Activated CD8-positive, alpha-beta T cell treated with anti-CD3 and anti-CD28 coated beads for 36 hours (primary cell): ENCODE measurements around the gene TAF11L7. TPM values are rescaled to one million over a fixed set of nuclear protein-coding genes. Genes with fewer than 3 reads are reported as not detected.
"Not testable (repeated sequence)": the region's sequence is repeated elsewhere in the genome, so short reads cannot be mapped to it uniquely, and the experiment has no call there.

Experiments
- ATAC-seq: fragments of 200-7000 bp; cut with Tn5 transposase; one replicate; pipeline ENCODE4 v1.10.0; 2021; ENCODE audit warnings: mild to moderate bottlenecking, moderate library complexity
- CTCF ChIA-PET: fragments of 350-600 bp; sonication (Branson Sonifier 250); formaldehyde crosslinking; loops from one replicate; lab custom pipeline; 2021; ENCODE audit warnings: antibody characterized with exemption; lab: Charles Lee
- POLR2A ChIA-PET: fragments of 350-600 bp; sonication (Branson Sonifier 250); formaldehyde crosslinking; loops from one replicate; lab custom pipeline; 2021; ENCODE audit warnings: antibody characterized with exemption; lab: Charles Lee
- DNase-seq: peaks from one replicate; pipeline ENCODE4 v3.0.0-alpha.2; 2020
- H3K27ac Mint-ChIP-seq: one replicate; pipeline ENCODE4 v1.8.0; 2021; ENCODE audit warnings: mild to moderate bottlenecking, mixed read lengths
- H3K27me3 Mint-ChIP-seq: one replicate; pipeline ENCODE4 v1.8.0; 2021; ENCODE audit warnings: mixed read lengths
- H3K36me3 Mint-ChIP-seq: one replicate; pipeline ENCODE4 v1.8.0; 2021; ENCODE audit warnings: low read depth, mixed read lengths
- H3K4me1 Mint-ChIP-seq: one replicate; pipeline ENCODE4 v1.8.0; 2021; ENCODE audit warnings: low read depth, mixed read lengths
- H3K4me3 Mint-ChIP-seq: one replicate; pipeline ENCODE4 v1.8.0; 2021; ENCODE audit warnings: mild to moderate bottlenecking, moderate library complexity, mixed read lengths
- H3K9me3 Mint-ChIP-seq: one replicate; pipeline ENCODE4 v1.8.0; 2021; ENCODE audit warnings: mixed read lengths
- intact Hi-C: fragments of 100-400 bp; cut with micrococcal nuclease; formaldehyde crosslinking; loops from one replicate; pipeline ENCODE4 v1.10.0; 2022
- total RNA-seq, 2 experiments: library from RNA; stranded (reverse); gene quantifications; one replicate each; pipeline ENCODE4 v1.2.3, GENCODE V29; 2021
- TF ChIP-seq, protein P1 (sequence below): fragments of 200-600 bp; IDR thresholded peaks from one replicate; pipeline ENCODE4 v1.8.0; 2022; ENCODE audit warnings: antibody characterized with exemption, mild to moderate bottlenecking

The TAF11L7 gene
- total RNA-seq, 2 experiments from 2014 or later: not detected

GRCh38 chr5:17614872-17615605 is 29.5 kb upstream of the TAF11L7 start:
- POLR2A ChIA-PET: no interaction called here
- no peaks in the 10 kb centered on the region for H3K36me3 Mint-ChIP-seq
- intact Hi-C loops: no loop called here
- H3K27me3 Mint-ChIP-seq: no peaks in the 10 kb centered on the region
- CTCF ChIA-PET: no interaction called here
- no peak overlapping the region for H3K4me3 Mint-ChIP-seq
- no peak overlapping the region for H3K27ac Mint-ChIP-seq
- no peaks in the 10 kb centered on the region for H3K4me1 Mint-ChIP-seq
- peaks cover 3% of the 10 kb centered on the region for H3K9me3 Mint-ChIP-seq
- DNase-seq (no peak), ATAC-seq (no peak)
- TF ChIP-seq, protein P1, sequence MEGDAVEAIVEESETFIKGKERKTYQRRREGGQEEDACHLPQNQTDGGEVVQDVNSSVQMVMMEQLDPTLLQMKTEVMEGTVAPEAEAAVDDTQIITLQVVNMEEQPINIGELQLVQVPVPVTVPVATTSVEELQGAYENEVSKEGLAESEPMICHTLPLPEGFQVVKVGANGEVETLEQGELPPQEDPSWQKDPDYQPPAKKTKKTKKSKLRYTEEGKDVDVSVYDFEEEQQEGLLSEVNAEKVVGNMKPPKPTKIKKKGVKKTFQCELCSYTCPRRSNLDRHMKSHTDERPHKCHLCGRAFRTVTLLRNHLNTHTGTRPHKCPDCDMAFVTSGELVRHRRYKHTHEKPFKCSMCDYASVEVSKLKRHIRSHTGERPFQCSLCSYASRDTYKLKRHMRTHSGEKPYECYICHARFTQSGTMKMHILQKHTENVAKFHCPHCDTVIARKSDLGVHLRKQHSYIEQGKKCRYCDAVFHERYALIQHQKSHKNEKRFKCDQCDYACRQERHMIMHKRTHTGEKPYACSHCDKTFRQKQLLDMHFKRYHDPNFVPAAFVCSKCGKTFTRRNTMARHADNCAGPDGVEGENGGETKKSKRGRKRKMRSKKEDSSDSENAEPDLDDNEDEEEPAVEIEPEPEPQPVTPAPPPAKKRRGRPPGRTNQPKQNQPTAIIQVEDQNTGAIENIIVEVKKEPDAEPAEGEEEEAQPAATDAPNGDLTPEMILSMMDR: no peak

GRCh38 chr5:17610092-17610491 is 24.5 kb upstream of the TAF11L7 start, which contains the start of gene TAF11L12:
Gene TAF11L12 (plus strand): TSS chr5:17610392.
- ATAC-seq, H3K27ac Mint-ChIP-seq, H3K9me3 Mint-ChIP-seq, CTCF ChIA-PET, POLR2A ChIA-PET, DNase-seq, H3K36me3 Mint-ChIP-seq, intact Hi-C loops, H3K27me3 Mint-ChIP-seq, H3K4me3 Mint-ChIP-seq, H3K4me1 Mint-ChIP-seq: not testable (repeated sequence)

DNA sequence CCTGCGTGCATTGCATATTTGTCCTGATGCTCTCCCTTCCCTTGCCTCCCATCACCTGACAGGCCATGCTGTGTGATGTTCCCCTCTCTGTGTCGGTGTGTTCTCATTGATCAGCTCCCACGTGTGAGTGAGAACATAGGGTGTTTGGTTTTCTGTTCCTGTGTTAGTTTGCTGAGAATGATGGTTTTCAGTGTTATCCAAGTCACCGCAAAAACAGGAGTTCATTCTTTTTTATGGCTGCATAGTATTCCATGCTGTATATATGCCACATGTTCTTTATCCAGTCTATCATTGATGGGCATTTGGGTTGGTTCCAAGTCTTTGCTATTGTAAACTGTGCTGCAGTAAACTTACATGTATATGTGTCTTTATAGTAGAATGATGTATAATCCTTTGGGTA is 21.9 kb upstream of the TAF11L7 start:
- H3K27ac Mint-ChIP-seq, H3K27me3 Mint-ChIP-seq, H3K36me3 Mint-ChIP-seq, intact Hi-C loops, H3K9me3 Mint-ChIP-seq, ATAC-seq, H3K4me1 Mint-ChIP-seq, POLR2A ChIA-PET, CTCF ChIA-PET, DNase-seq, H3K4me3 Mint-ChIP-seq: not testable (repeated sequence)

DNA sequence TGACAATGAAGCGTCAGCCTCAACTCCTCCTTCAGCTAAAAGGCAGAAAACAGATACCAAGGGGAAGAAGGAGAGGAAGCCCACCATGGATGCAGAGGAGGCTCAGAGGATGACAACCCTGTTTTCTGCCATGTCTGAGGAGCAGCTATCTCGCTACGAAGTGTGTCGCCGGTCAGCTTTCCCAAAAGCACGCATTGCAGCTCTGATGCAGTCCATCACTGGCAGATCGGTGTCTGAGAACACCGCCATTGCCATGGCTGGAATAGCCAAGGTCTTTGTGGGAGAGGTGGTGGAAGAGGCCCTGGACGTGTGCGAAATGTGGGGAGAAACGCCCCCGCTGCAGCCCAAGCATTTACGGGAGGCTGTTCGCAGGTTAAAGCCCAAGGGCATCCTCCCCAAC is 19.4 kb upstream of the TAF11L7 start:
- no peaks in the 10 kb centered on the region for H3K27me3 Mint-ChIP-seq
- no peak for DNase-seq
- no peaks in the 10 kb centered on the region for H3K4me1 Mint-ChIP-seq
- ChIA-PET POLR2A (no interaction called here), CTCF (no interaction called here)
- peaks cover 10% of the 10 kb centered on the region for H3K9me3 Mint-ChIP-seq
- H3K4me3 Mint-ChIP-seq: no peak overlapping the region
- TF ChIP-seq, protein P1: no peak
- no peak for ATAC-seq
- H3K27ac Mint-ChIP-seq: no peak overlapping the region
- H3K36me3 Mint-ChIP-seq: no peaks in the 10 kb centered on the region
- intact Hi-C loops: no loop called here

DNA sequence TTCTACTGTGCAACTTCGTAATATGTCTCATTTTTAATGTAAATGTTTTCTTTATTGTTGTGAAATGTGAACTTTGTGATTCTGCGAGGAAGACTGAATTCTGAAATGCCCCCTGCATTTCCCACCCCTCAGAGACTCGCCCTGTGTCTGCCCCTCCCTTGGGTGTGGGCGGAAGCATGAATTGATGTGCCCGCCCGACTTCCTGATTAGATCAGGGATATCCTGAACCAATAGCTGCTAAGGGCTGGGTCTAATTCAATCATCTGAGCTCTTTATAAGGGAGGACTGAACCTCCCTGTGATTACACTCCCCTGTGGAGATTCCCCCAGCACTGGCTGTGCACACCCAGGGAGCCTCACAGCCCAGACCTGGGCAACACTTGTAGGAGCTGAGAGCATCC is 18.3 kb upstream of the TAF11L7 start, which contains the start of gene TAF11L11:
TAF11L11 (plus strand) TSS at position 304 of the 400 bp plus-strand sequence.
- H3K27ac Mint-ChIP-seq, ATAC-seq, DNase-seq, H3K4me1 Mint-ChIP-seq, intact Hi-C loops, CTCF ChIA-PET, H3K27me3 Mint-ChIP-seq, POLR2A ChIA-PET, H3K4me3 Mint-ChIP-seq, H3K36me3 Mint-ChIP-seq: not testable (repeated sequence)
- peaks cover 12% of the 10 kb centered on the region for H3K9me3 Mint-ChIP-seq

DNA sequence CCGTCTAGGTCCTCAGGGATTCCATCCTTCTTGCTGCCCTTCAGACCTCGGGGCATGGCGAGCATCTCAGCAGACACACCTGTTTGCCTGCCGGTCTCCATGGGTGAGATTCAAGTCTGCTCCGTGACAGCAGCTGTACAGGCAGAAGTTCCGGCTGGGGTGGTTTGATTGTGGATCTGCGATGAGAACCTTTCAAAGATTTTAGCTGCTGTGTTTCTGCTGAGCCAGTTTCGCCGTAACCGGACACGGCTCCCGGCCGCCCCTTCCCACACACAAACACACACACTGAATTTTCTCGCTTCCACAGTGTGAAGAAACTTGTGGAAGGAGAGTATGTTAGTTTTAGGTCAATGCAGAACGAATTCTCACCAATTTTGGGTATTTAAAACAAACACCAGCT is 12.2 kb upstream of the TAF11L7 start, which contains the start of gene TAF11L10:
TAF11L10 (minus strand) TSS at position 101 of the 400 bp plus-strand sequence.
- H3K27ac Mint-ChIP-seq, intact Hi-C loops, DNase-seq, H3K4me1 Mint-ChIP-seq, CTCF ChIA-PET, H3K9me3 Mint-ChIP-seq, H3K36me3 Mint-ChIP-seq, ATAC-seq, POLR2A ChIA-PET, H3K27me3 Mint-ChIP-seq, H3K4me3 Mint-ChIP-seq: not testable (repeated sequence)

DNA sequence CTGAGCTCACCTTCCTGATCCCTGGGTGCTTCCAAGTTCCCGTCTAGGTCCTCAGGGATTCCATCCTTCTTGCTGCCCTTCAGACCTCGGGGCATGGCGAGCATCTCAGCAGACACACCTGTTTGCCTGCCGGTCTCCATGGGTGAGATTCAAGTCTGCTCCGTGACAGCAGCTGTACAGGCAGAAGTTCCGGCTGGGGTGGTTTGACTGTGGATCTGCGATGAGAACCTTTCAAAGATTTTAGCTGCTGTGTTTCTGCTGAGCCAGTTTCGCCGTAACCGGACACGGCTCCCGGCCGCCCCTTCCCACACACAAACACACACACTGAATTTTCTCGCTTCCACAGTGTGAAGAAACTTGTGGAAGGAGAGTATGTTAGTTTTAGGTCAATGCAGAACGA is 8.7 kb upstream of the TAF11L7 start, which contains the start of gene TAF11L9:
TAF11L9 (minus strand) TSS at position 140 of the 400 bp plus-strand sequence.
- H3K9me3 Mint-ChIP-seq, H3K4me1 Mint-ChIP-seq, H3K4me3 Mint-ChIP-seq, POLR2A ChIA-PET, ATAC-seq, H3K27me3 Mint-ChIP-seq, intact Hi-C loops, CTCF ChIA-PET, H3K27ac Mint-ChIP-seq, H3K36me3 Mint-ChIP-seq, DNase-seq: not testable (repeated sequence)

DNA sequence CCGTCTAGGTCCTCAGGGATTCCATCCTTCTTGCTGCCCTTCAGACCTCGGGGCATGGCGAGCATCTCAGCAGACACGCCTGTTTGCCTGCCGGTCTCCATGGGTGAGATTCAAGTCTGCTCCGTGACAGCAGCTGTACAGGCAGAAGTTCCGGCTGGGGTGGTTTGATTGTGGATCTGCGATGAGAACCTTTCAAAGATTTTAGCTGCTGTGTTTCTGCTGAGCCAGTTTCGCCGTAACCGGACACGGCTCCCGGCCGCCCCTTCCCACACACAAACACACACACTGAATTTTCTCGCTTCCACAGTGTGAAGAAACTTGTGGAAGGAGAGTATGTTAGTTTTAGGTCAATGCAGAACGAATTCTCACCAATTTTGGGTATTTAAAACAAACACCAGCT is 5.3 kb upstream of the TAF11L7 start, which contains the start of gene TAF11L8:
TAF11L8 (minus strand) TSS at position 101 of the 400 bp plus-strand sequence.
- CTCF ChIA-PET, H3K36me3 Mint-ChIP-seq: not testable (repeated sequence)

More for the DNA sequence above, 5.3 kb upstream of the TAF11L7 start, which contains the start of gene TAF11L8:
- H3K4me1 Mint-ChIP-seq, H3K27ac Mint-ChIP-seq, H3K9me3 Mint-ChIP-seq, POLR2A ChIA-PET, H3K4me3 Mint-ChIP-seq, ATAC-seq, H3K27me3 Mint-ChIP-seq, DNase-seq, intact Hi-C loops: not testable (repeated sequence)
